Smooth muscle cell (in vitro differentiated cells): Measurements from ENCODE around the gene NLK. TPM values are rescaled to one million over a fixed set of nuclear protein-coding genes. Genes with fewer than 3 reads are reported as not detected.

ENCODE experiments used
- DNase-seq: peaks from one replicate; lab custom pipeline; 2025; ENCODE audit not compliant: unreplicated experiment; lab: John Stamatoyannopoulos, UW
- H2AFZ ChIP-seq: fragments of 200-600 bp; sonication (generic); 2 replicates; pipeline ENCODE4 v1.6.0; 2016; ENCODE audit warnings: antibody characterized with exemption, low read depth, mild to moderate bottlenecking
- H3F3A ChIP-seq: fragments of 200-600 bp; sonication (generic); 2 replicates; pipeline ENCODE4 v1.6.0; 2017; ENCODE audit warnings: antibody characterized with exemption, low read depth
- H3K27ac ChIP-seq: fragments of 200-600 bp; sonication (generic); 2 replicates; pipeline ENCODE4 v1.5.1; 2016; ENCODE audit warnings: low read depth, mild to moderate bottlenecking
- H3K27me3 ChIP-seq: fragments of 200-600 bp; sonication (generic); 2 replicates; pipeline ENCODE4 v1.6.1; 2016; ENCODE audit warnings: low read depth, mild to moderate bottlenecking
- H3K36me3 ChIP-seq: fragments of 200-600 bp; sonication (generic); 2 replicates; pipeline ENCODE4 v1.5.1; 2016; ENCODE audit warnings: low read depth
- H3K4me1 ChIP-seq: fragments of 200-600 bp; sonication (generic); 2 replicates; pipeline ENCODE4 v1.5.1; 2016; ENCODE audit warnings: low read depth
- H3K4me2 ChIP-seq: fragments of 200-600 bp; sonication (generic); 2 replicates; pipeline ENCODE4 v1.6.0; 2016; ENCODE audit warnings: mild to moderate bottlenecking
- H3K4me3 ChIP-seq: fragments of 200-600 bp; sonication (generic); 2 replicates; pipeline ENCODE4 v1.5.1; 2016; ENCODE audit warnings: mild to moderate bottlenecking
- H3K79me2 ChIP-seq: fragments of 200-600 bp; sonication (generic); 2 replicates; pipeline ENCODE4 v1.6.0; 2016; ENCODE audit warnings: low read depth, mild to moderate bottlenecking
- H3K9ac ChIP-seq: fragments of 200-600 bp; sonication (generic); 2 replicates; pipeline ENCODE4 v1.6.0; 2016; ENCODE audit warnings: low read depth
- H3K9me3 ChIP-seq: fragments of 200-600 bp; sonication (generic); replicated peaks from 2 replicates; pipeline ENCODE4 v1.5.1; 2016; ENCODE audit warnings: low read depth
- H4K20me1 ChIP-seq: fragments of 200-600 bp; sonication (generic); 2 replicates; pipeline ENCODE4 v1.6.0; 2016; ENCODE audit warnings: low read depth
- CTCF ChIP-seq: fragments of 200-600 bp; sonication (generic); IDR thresholded peaks from 2 replicates; pipeline ENCODE4 v1.5.1; 2017; ENCODE audit warnings: borderline replicate concordance, mild to moderate bottlenecking, antibody characterized with exemption; ENCODE audit not compliant: insufficient read depth, poor library complexity, severe bottlenecking
- WGBS: methylation state at CpG from one replicate; pipeline ENCODE4 v1.1.7; 2016; ENCODE audit warnings: low lambda C conversion rate; 5-methylcytosine and 5-hydroxymethylcytosine counted together
- polyA plus RNA-seq: library from polyadenylated mRNA; unstranded; fragments of >200 nt; fragmentation: Nextera tagmentation; extraction: Ambion mirVana; gene quantifications from 2 replicates; pipeline ENCODE4 v1.2.1, GENCODE V29; 2016
- total RNA-seq: library from RNA; depleted of rRNA; stranded (reverse); fragments of >200 nt; gene quantifications from 2 replicates; pipeline ENCODE4 v1.2.3, GENCODE V29; 2014

Gene NLK
- total and polyA plus RNA-seq, 2 experiments from 2014 or later: 1.8 to 18.0 TPM

GRCh38 chr17:28047806-28048205 lies 5.3 kb downstream of the NLK start:
- whole genome bisulfite sequencing: 8% methylated on average over 4 of the region's 4 CpGs
- Histone ChIP-seq H3K36me3 (no peaks in the 10 kb centered on the region), H2AFZ (no peak overlapping the region), H3K27me3 (no peaks in the 10 kb centered on the region), H3K9me3 (no peaks in the 10 kb centered on the region), H3K4me1 (peaks cover 49% of the 10 kb centered on the region), H3K4me3 (no peak overlapping the region), H3K79me2 (peaks cover 90% of the 10 kb centered on the region), H3K27ac (peak overlapping the region; percentile 34), H4K20me1 (peaks cover 100% of the 10 kb centered on the region), H3F3A (no peaks in the 10 kb centered on the region), H3K9ac (no peak overlapping the region), H3K4me2 (peak overlapping the region; percentile 69)
- TF ChIP-seq CTCF: no peak
- no peak for DNase-seq

GRCh38 chr17:28049071-28049470 lies 6.6 kb downstream of the NLK start:
- TF ChIP-seq CTCF: no peak
- Histone ChIP-seq H3K9me3 (no peaks in the 10 kb centered on the region), H3K36me3 (no peaks in the 10 kb centered on the region), H3K27me3 (no peaks in the 10 kb centered on the region), H3K79me2 (peaks cover 90% of the 10 kb centered on the region), H3K27ac (no peak overlapping the region), H3K4me2 (no peak overlapping the region), H3K4me3 (no peak overlapping the region), H2AFZ (no peak overlapping the region), H3F3A (peaks cover 4% of the 10 kb centered on the region), H3K4me1 (peaks cover 48% of the 10 kb centered on the region), H3K9ac (no peak overlapping the region), H4K20me1 (peaks cover 100% of the 10 kb centered on the region)
- no peak for DNase-seq
- 93% methylated on average over 1 of the region's 1 CpG for WGBS

GRCh38 chr17:28053044-28053670 lies 10.7 kb downstream of the NLK start:
- WGBS: 74% methylated on average over 3 of the region's 3 CpGs

More at GRCh38 chr17:28053044-28053670, 10.7 kb downstream of the NLK start:
- Histone ChIP-seq H3K79me2 (peaks cover 98% of the 10 kb centered on the region), H3K4me2 (peak overlapping the region; percentile 28), H3K27ac (no peak overlapping the region), H3F3A (peaks cover 4% of the 10 kb centered on the region), H3K36me3 (no peaks in the 10 kb centered on the region), H3K4me3 (no peak overlapping the region), H3K4me1 (peaks cover 30% of the 10 kb centered on the region), H3K27me3 (no peaks in the 10 kb centered on the region), H3K9me3 (no peaks in the 10 kb centered on the region), H4K20me1 (peaks cover 100% of the 10 kb centered on the region), H2AFZ (no peak overlapping the region), H3K9ac (no peak overlapping the region)
- no peak for TF ChIP-seq CTCF
- no peak for DNase-seq
